GM12873 (cell line): ENCODE measurements around the gene BECN2.

ENCODE experiments used
- CTCF ChIP-seq: IDR thresholded peaks from 2 replicates; pipeline ENCODE4 v1.5.1; 2012; ENCODE audit warnings: low read depth, mild to moderate bottlenecking, moderate library complexity, low read length, control low read depth; ENCODE audit not compliant: insufficient read depth; ENCODE audit errors: missing control alignments

Gene BECN2

GRCh38 chr1:241998412-241998921 lies 40.9 kb downstream of the BECN2 start:
- peak; percentile 78 for TF ChIP-seq CTCF

- TF ChIP-seq CTCF: no peak
These were observed 41.5 kb downstream of the BECN2 start, which contains the start of gene MAP1LC3C for GRCh38 chr1:241999026-241999425. Gene MAP1LC3C, minus strand, starts transcription at chr1:241999098. Its CDS starts 90 bp downstream, at chr1:241999008.

GRCh38 chr1:242000434-242000833 lies 42.9 kb downstream of the BECN2 start:
- no peak for TF ChIP-seq CTCF

GRCh38 chr1:242002072-242002471 lies 44.5 kb downstream of the BECN2 start:
- TF ChIP-seq CTCF: no peak

- no peak for TF ChIP-seq CTCF
These were observed 44.9 kb downstream of the BECN2 start for GRCh38 chr1:242002510-242002909.

GRCh38 chr1:242004751-242005495 lies 47.4 kb downstream of the BECN2 start:
- no peak for TF ChIP-seq CTCF

- TF ChIP-seq CTCF: no peak
These were observed 48.4 kb downstream of the BECN2 start for GRCh38 chr1:242005866-242006535.
